Measurements from ENCODE around the gene GPRIN2.
A peak's percentile ranks its signal among the peaks of the same experiment; 100 is the strongest.

Gene GPRIN2

GRCh38 chr10:46548498-46549090, 7.9 kb downstream of the GPRIN2 start:
- DNase-seq = peak; percentile 0 to 3

GRCh38 chr10:46547541-46548497, 8.6 kb downstream of the GPRIN2 start:
- DNase-seq = no peak

- DNase-seq = peak in 1 of 2 experiments; percentile 2
Observed at GRCh38 chr10:46546591-46547540, 9.6 kb downstream of the GPRIN2 start.

GRCh38 chr10:46545861-46546590, 10.4 kb downstream of the GPRIN2 start:
- peak in 1 of 2 experiments; percentile 2 for DNase-seq

- peak in 1 of 2 experiments; percentile 14 for DNase-seq
Observed at GRCh38 chr10:46544989-46545791, 11.3 kb downstream of the GPRIN2 start.

- peak in 1 of 2 experiments; percentile 2 for DNase-seq
Observed at GRCh38 chr10:46543466-46544377, 12.7 kb downstream of the GPRIN2 start.

GRCh38 chr10:46542567-46543465, 13.6 kb downstream of the GPRIN2 start:
- peak in 1 of 2 experiments; percentile 4 for DNase-seq

GRCh38 chr10:46541735-46542566, 14.5 kb downstream of the GPRIN2 start:
- DNase-seq = no peak

GRCh38 chr10:46541017-46541661, 15.3 kb downstream of the GPRIN2 start:
- no peak for DNase-seq

- no peak for DNase-seq
Observed at GRCh38 chr10:46540412-46541016, 15.9 kb downstream of the GPRIN2 start.

- DNase-seq = no peak
Observed at GRCh38 chr10:46539596-46540411, 16.7 kb downstream of the GPRIN2 start.

GRCh38 chr10:46538717-46539426, 17.6 kb downstream of the GPRIN2 start:
- no peak for DNase-seq

- DNase-seq = no peak
Observed at GRCh38 chr10:46538155-46538554, 18.3 kb downstream of the GPRIN2 start.

GRCh38 chr10:46537309-46537708, 19.1 kb downstream of the GPRIN2 start:
- DNase-seq = no peak

- no peak for DNase-seq
Observed at GRCh38 chr10:46536781-46537180, 19.7 kb downstream of the GPRIN2 start.

GRCh38 chr10:46536171-46536570, 20.3 kb downstream of the GPRIN2 start:
- DNase-seq = no peak

Measured in activated CD4-positive, alpha-beta T cell treated with anti-CD3 and anti-CD28 coated beads, Interleukin-2, amount 50 U/mL, for 48 hours (primary cell).